Measurements from ENCODE around the gene ADAMTS17. TPM values are rescaled to one million over a fixed set of nuclear protein-coding genes. Genes with fewer than 3 reads are reported as not detected.
"Not testable (repeated sequence)": the region's sequence is repeated elsewhere in the genome, so short reads cannot be mapped to it uniquely, and the experiment has no call there.

The ADAMTS17 gene
- total RNA-seq, 1 donor from 2014 or later, result 10.6 TPM

- no peak for DNase-seq (ENCODE audit: low spot score)
Observed at GRCh38 chr15:99954361-99955180, 387.2 kb downstream of the ADAMTS17 start.

GRCh38 chr15:99953886-99954285 lies 387.9 kb downstream of the ADAMTS17 start:
- DNase-seq (ENCODE audit: low spot score), result no peak

- DNase-seq (ENCODE audit: low spot score), result no peak
Observed at GRCh38 chr15:99951511-99951910, 390.3 kb downstream of the ADAMTS17 start.

- no peak for DNase-seq (ENCODE audit: low spot score)
Observed at GRCh38 chr15:99944131-99944530, 397.6 kb downstream of the ADAMTS17 start.

- no peak for DNase-seq (ENCODE audit: low spot score)
Observed at GRCh38 chr15:99943466-99943865, 398.3 kb downstream of the ADAMTS17 start.

GRCh38 chr15:99932676-99933402 lies 408.9 kb downstream of the ADAMTS17 start:
- no peak for DNase-seq (ENCODE audit: low spot score)

- DNase-seq (ENCODE audit: low spot score), result no peak
Observed at GRCh38 chr15:99931703-99932603, 409.8 kb downstream of the ADAMTS17 start.

GRCh38 chr15:99930696-99931095 lies 411.1 kb downstream of the ADAMTS17 start:
- no peak for DNase-seq (ENCODE audit: low spot score)

GRCh38 chr15:99929266-99929665 lies 412.5 kb downstream of the ADAMTS17 start:
- DNase-seq (ENCODE audit: low spot score), result no peak

- DNase-seq (ENCODE audit: low spot score), result peak; percentile 88
Observed at GRCh38 chr15:99928429-99928981, 413.3 kb downstream of the ADAMTS17 start.

GRCh38 chr15:99926532-99926931 lies 415.2 kb downstream of the ADAMTS17 start:
- not testable (repeated sequence) for DNase-seq (ENCODE audit: low spot score)

- DNase-seq (ENCODE audit: low spot score), result peak; percentile 71
Observed at GRCh38 chr15:99925661-99926461, 415.9 kb downstream of the ADAMTS17 start.

- no peak for DNase-seq (ENCODE audit: low spot score)
Observed at GRCh38 chr15:99923711-99924110, 418.1 kb downstream of the ADAMTS17 start.

Other genes starting within 250 kb of the ADAMTS17 start
- gene CERS3, start 187.0 kb upstream of the ADAMTS17 start, total RNA-seq, result not detected

Data from ureter (tissue), 1 donor.